RWPE1 (cell line): Measurements from ENCODE around the gene BCAS1.
"Not testable (repeated sequence)": the region's sequence is repeated elsewhere in the genome, so short reads cannot be mapped to it uniquely, and the experiment has no call there.

Experiments used
- CTCF ChIA-PET: fragments of 350-600 bp; sonication (Branson Sonifier 250); formaldehyde crosslinking; extraction: SDS; loops from one replicate; lab custom pipeline; 2021; lab: Yijun Ruan, JAX
- POLR2A ChIA-PET: fragments of 400-600 bp; formaldehyde crosslinking; extraction: SDS; loops from one replicate; lab custom pipeline; 2020; ENCODE audit warnings: antibody characterized with exemption; ENCODE audit not compliant: low non-redundant PET; lab: Yijun Ruan, JAX
- DNase-seq: peaks from one replicate; pipeline ENCODE4 v3.0.0; 2012; ENCODE audit warnings: low spot score
- H3K27ac ChIP-seq: fragments of 450-650 bp; 2 replicates; pipeline ENCODE4 v1.5.1; 2017
- CTCF ChIP-seq: fragments of 450-650 bp; conservative IDR thresholded peaks from 2 replicates; pipeline ENCODE4 v1.5.1; 2017; ENCODE audit warnings: low read depth, mild to moderate bottlenecking

Gene BCAS1

GRCh38 chr20:53977391-53977790, 93.0 kb downstream of the BCAS1 start:
- ChIA-PET CTCF (no interaction called here), POLR2A (no interaction called here)
- TF ChIP-seq CTCF = no peak
- no peak overlapping the region for H3K27ac ChIP-seq
- no peak for DNase-seq

- no peak for TF ChIP-seq CTCF
- ChIA-PET CTCF (no interaction called here), POLR2A (no interaction called here)
- no peak for DNase-seq
- H3K27ac ChIP-seq = no peak overlapping the region
These were observed 94.6 kb downstream of the BCAS1 start for GRCh38 chr20:53975761-53976160.

- POLR2A ChIA-PET = no interaction called here
- CTCF ChIA-PET = interaction anchor here (0.7 kb wide), 1 partner anchor 789 kb away, joined by 3 read pairs; no protein-coding TSS in a partner anchor
- DNase-seq = no peak
- no peak overlapping the region for H3K27ac ChIP-seq
- no peak for TF ChIP-seq CTCF
These were observed 95.4 kb downstream of the BCAS1 start for GRCh38 chr20:53974785-53975555.

- not testable (repeated sequence) for DNase-seq, H3K27ac ChIP-seq
- CTCF ChIA-PET = interaction anchor here (0.6 kb wide), 1 partner anchor 226 kb away, joined by 4 read pairs; no protein-coding TSS in a partner anchor
- POLR2A ChIA-PET = interaction anchor here (0.6 kb wide), 1 partner anchor 40 kb away, joined by 6 read pairs; no protein-coding TSS in a partner anchor
These were observed 96.5 kb downstream of the BCAS1 start for GRCh38 chr20:53973882-53974281.

GRCh38 chr20:53972179-53972578, 98.2 kb downstream of the BCAS1 start:
- POLR2A ChIA-PET = no interaction called here
- no peak for DNase-seq
- no peak for TF ChIP-seq CTCF
- CTCF ChIA-PET = interaction anchor here (0.6 kb wide), 1 partner anchor 731 kb away, joined by 4 read pairs; no protein-coding TSS in a partner anchor
- no peak overlapping the region for H3K27ac ChIP-seq

GRCh38 chr20:53971096-53971683, 99.2 kb downstream of the BCAS1 start:
- no peak overlapping the region for H3K27ac ChIP-seq
- ChIA-PET POLR2A (no interaction called here), CTCF (interaction anchor here (0.6 kb wide), 2 partner anchors 56 to 126 kb away, joined by 3 to 5 read pairs; no protein-coding TSS in a partner anchor)
- TF ChIP-seq CTCF = no peak
- no peak for DNase-seq
